T-helper 1 cell (primary cell): ENCODE measurements around the gene NCCRP1.
A peak's percentile ranks its signal among the peaks of the same experiment; 100 is the strongest.
"Not testable (repeated sequence)": the region's sequence is repeated elsewhere in the genome, so short reads cannot be mapped to it uniquely, and the experiment has no call there.

Experiments
- DNase-seq, 5 donors: peaks; one replicate each; pipeline ENCODE4 v3.0.0-alpha.2; 2012 to 2020

Gene NCCRP1

DNA sequence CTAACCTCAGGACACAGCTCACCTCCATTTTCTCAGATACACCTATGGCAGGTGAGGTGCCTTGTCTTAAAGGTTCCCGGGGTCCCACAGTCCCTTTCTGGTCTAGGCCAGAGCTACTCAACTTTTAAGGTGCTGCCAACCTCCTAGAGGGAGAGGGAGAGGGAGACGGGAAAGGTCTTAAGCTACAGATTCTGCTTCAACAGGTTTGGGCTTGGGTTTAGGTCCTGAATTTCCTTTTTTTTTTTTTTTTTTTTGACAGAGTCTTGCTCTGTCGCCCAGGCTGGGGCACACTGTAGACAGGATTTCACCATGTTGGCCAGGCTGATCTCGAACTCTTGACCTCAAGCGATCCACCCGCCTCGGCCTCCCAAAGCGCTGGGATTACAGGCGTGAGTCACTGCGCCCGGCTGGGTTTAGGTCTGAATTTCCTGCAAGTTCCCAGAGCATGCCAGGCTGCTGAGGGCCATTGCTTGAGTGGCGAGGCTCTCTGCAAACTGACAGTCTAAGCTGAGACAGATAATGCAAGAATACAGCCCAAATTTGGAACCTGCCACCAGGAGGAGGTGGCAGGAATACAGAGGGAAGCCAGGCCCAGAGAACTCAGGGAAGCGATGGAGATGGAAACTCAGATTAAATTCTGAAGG, 15.1 kb downstream of the NCCRP1 start:
- DNase-seq: no peak

DNA sequence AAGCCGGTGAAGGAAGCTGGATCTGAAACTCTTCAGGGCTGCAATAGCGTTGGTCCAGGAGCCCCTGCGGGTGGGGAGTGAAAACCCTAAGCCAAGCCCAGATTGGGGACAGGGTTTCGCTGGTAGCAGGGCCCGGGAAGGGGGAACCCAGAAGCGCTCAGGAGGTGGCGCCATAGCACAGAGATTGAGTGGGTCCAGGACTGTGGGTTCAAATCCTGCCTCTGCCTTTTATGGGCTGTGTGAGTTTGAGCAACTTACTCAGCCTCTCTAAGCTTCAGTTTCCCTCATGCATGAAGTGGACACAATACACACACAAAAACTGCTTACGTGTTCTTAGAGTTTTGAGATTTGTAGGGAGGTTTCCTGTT, 15.6 kb downstream of the NCCRP1 start:
- peak in 4 of 5 donors; percentile 32 to 55 (median 42) for DNase-seq

DNA sequence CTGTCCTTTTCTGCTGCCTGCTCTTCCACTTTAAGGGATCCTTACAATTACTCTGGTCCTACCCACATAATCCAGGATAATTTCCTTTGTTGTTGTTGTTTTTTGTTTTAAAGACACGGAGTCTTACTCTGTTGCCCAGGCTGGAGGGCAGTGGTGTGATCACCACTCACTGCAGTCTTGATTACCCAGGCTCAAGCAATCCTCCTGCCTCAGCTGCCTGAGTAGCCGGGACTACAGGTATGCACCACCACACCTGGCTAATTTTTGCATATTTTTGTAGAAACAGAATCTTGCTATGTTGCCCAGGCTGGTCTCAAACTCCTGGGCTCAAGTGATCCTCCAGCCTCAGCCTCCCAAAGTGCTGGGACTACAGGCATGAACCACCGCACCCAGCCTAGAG, 18.6 kb downstream of the NCCRP1 start:
- DNase-seq: not testable (repeated sequence)

DNA sequence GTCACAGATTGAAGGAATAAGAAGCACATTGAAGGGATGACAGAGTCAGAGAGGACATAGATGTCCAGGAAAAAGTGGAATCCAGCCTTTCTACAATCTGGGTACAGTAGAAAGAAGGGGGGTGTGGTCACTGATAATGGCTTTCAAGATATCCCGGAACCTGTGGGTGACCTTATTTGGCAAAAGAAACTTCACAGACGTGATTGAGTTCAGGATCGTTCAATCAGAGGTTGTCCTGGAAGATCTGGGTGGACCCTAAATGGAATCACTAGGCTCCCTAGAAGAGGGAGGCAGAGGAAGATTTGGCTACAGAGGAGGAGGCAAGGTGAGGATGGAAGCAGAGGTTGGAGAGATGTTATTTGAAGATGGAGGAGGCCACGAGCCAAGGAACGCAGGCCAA, 20.3 kb downstream of the NCCRP1 start:
- no peak for DNase-seq

DNA sequence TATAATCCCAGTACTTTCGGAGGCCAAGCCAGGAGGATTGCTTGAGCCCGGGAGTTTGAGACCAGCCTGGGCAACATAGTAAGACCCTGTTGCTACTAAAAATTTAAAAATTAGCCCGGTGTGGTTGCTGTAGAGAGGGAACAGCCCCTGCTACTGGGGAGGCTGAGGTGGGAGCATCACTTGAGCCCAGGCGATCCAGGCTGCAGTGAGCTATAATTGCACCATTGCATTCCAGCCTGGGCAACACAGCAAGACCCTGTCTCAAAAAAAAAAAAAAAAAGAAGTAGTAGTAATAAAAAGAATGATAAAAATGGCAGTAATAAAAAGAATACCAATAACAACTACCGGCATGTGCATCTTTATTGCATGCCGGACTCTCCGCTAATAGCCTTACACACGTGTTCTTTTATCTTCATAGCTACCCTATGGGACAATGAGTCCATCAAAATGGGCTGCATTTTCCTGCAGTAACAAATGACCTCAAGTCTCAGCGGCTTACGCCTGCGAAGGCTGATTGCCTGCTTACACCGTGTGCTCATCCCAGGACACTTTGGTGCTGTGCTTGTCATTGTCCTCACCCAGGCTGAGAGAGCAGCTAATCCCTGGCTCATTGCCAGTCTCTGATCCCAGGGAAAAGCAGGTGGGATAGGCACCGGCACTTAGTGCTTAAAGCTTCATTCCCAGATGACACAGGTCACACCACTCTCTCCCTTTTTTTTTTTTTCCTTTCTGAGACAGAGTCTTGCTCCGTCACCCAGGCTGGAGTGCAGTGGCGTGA, 21.7 kb downstream of the NCCRP1 start:
- DNase-seq: no peak

DNA sequence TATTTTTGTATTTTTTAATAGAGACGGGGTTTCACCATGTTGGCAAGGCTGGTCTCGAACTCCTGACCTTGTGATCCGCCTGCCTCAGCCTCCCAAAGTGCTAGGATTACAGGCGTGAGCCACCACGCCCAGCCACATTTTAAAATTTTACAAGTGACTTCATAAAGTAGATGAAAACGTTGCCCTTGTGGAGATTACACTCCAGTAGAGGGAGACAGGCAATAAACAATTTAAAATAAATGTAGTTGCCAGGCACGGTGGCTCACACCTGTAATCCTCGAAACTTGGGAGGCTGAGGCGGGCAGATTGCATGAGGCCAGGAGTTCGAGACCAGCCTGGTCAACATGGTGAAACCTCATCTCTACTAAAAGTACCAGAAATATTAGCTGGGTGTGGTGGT, 22.3 kb downstream of the NCCRP1 start:
- DNase-seq: not testable (repeated sequence)

DNA sequence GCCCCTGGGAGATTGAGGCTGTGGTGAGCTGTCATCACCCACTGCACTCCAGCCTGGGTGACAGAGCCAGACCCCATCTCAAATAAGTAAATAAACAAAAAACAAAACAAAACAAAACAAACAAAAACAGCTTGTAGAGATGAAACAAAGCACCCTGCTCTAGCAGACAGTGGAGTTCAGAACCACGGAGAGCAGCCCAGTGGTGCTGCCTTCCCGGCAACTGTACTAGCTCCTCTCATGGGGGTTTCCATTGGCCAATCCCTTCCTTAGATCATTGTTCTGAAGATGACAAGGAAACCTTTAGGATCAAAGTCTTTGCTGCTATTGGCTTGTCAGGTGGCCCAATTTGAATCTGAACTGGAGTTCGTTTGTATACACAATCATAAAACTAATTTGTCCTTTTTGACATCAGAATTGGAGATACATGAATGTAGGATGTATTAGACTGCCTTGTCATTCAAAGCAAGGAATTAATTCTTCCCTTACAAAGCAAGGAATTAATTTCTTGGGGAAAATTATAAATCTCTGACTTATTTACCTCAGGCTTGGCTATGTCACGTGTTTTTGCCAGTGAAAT, 27.0 kb downstream of the NCCRP1 start:
- no peak for DNase-seq

DNA sequence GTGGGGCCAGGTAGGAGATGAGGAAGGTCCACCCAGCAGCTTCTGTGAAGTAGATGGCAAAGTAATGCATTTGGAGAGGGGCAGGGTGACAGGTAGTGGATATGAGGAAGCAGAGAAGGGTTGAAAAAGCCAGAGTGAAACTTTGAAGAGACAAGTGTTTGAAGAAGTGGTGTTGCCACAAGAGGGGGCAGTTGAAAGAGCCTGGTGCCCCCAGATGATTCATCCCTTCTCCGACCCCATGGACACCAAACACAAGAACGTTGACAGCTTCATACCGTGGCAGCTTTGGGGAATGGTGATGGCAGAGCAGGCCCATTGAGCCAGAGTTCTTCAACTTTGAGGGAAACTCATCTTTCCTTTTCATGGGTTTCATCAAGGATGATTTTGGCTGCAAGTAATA, 28.1 kb downstream of the NCCRP1 start:
- no peak for DNase-seq

DNA sequence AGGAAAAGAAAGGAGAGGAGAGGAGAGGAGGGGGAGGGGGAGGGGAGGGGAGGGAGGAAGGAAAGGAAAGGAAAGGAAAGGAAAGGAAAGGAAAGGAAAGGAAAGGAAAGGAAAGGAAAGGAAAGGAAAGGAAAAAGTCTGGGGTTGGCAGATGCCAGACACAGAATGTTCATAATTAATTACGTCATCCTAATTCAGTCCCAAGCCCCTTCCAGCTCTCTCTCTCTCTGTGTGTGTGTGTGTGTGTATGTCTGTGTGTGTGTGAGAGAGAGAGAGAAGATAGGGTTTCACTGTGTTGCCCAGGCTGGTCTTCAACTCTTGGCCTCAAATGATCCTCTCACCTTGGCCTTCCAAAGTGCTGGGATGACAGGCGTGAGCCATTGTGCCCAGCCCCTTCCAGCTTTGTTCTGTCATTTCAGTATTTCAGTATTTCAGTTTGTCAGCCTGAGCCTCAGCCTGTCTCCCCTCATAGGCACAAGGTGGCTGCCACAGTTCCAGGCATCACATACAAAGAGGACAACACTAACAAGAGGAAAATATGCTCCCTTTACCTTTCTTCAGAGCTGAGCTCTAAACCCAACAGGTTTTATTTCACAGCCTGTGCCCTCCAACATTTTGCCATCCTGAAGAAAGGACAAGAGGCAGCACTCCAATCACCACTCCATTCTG, 33.5 kb downstream of the NCCRP1 start:
- no peak for DNase-seq

DNA sequence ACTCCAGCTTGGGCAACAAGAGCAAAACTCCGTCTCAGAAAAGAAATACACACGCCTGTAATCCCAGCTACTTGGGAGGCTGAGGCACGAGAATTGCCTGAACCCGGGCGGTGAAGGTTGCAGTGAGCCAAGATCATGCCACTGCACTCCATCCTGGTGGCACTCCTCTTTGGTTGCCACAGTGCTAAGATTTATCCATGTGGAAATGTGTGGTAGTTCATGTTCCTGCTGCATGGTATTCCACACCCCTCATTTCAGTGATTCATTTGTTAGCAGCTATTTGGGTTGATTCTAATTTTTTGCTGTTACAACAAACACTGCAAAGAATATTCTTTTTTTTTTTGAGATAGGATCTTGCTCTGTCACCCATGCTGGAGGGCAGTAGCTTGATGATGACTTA, 35.9 kb downstream of the NCCRP1 start:
- DNase-seq: no peak

DNA sequence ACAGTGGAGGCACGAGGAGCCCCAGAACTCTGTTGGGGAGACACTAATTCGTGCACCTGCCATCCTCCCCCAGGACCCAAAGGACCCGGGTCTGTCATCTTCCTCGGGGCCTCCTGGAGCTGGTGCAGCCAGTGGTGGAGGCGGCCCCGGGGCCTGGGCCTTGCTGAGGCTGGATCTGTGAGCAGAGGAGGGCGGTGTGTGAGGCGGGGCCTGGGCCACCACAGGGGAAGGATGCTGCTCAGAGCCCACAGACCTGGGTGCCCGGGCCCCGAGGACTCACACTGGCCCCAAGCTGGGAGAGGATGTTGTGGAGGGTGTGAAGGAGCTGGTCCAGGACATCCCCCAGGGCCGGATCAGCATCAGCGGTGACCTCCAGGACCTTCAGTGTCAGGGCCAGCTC, 39.8 kb downstream of the NCCRP1 start:
- DNase-seq: peak in 1 of 5 donors; percentile 20

DNA sequence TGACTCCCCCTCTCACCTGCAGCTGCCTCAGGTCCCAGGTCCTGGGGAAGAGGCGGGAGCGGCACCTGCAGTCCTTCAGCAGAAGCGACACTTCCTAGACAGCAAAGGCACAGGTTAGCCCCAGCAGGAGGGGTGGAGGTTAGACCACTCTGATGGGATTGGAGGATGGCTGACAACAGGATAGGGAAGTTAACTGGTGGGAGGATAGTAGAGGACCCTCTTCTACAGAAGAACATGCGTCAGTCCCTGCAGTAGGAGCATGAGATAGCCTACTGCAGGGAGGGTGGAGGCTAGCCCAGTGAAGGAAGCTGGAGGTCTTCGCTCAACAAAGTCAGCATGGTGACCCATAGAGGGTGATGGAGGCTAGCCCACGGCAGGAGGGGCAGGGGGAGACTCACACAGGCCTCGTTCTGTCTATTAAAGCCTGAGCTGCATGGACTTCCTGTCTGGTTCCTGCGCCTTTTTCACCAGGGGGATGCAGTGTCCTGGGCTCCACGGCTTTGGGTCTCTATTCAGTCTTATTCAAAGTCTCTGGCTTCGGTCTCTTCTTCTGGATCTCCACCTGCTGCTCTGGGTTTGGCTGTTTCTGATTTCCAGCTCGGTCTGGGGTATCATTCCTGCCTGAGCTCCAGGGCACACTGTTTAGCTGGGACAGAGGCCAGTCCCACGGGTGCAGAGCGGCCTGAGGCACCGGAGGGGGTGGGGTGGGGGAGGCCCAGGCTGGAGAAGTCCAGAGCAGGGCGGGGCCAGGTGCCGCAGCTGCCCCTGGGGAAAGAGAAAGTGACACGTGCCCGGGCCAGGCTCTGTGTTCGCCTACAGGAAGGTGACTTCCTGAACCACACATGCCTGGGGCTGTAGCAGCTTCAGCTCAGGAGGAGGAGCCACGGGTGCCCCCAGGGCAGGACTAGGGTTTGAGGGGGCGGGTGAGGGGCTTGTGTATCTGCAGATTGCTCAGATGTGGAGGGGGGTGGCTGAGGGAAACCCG, 40.7 kb downstream of the NCCRP1 start:
- DNase-seq: peak in 4 of 5 donors; percentile 11 to 31 (median 24)

DNA sequence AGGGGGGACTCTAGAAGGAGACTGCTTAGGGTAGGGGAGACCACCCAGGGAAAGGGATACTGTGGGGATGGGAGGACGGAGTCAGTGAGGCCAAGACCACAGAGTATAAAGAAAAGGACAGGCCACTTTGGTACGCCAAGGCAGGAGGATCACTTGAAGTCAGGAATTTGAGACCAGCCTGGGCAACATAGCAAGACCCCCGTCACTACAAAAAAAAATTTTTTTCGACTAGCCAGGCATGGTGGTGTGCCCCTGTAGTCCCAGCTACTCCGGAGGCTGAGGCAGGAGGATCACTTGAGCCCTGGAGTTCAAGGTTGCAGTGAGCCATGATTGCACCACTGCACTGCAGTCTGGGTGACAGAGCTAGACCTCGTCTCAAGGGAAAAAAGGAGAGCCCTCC, 41.4 kb downstream of the NCCRP1 start:
- DNase-seq: no peak

DNA sequence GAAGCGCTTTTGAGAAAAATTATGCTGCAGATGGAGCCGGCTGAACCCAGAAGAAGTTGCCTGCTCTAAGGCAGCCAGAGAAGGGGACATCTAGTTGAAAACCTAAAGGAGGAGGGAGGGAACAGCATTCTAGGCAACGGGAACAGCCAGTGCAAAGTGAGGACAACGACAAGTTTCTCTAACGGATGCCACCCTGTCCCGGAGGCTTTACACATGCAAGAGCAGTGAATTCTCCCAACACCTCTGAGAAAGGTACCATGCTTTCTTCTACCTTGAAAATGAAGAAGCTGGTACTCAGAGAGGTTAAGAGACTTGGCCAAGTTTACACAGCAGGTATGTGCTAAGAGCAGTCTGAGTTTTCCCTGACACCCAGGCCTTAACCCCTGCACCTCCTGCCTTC, 42.2 kb downstream of the NCCRP1 start:
- no peak for DNase-seq

DNA sequence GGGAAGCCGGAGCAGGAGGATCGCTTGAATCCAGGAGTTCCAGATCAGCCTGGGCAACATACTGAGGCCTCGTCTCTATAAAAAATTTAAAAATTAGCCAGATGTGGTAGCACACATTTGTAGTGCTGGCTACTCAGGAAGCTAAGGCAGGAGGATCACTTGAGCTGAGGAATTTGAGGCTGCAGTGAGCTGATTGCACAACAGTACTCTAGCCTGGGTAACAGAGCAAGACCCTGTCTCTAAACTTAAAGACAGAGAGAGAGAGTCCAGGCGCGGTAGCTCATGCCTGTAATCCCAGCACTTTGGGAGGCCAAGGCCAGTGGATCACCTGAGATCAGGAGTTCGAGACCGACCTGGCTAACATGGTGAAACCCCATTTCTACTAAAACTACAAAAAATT, 43.7 kb downstream of the NCCRP1 start:
- no peak for DNase-seq

DNA sequence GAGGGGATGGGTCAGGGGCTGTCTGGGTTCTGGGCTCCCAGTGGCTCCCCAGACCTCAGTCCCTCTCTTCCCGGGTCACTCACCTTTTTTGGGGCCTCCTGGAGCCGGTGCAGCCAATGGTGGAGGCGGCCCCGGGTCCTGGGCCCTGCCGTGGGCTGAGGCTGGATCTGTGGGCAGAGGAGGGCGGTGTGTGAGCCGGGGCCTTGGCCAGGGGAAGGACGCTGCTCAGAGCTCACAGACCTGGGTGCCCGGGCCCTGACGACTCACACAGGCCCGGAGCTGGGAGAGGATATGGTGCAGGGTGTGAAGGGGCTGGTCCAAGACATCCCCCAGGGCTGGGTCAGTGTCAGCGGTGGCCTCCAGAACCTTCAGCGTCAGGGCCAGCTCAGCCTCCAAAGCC, 47.0 kb downstream of the NCCRP1 start:
- not testable (repeated sequence) for DNase-seq

DNA sequence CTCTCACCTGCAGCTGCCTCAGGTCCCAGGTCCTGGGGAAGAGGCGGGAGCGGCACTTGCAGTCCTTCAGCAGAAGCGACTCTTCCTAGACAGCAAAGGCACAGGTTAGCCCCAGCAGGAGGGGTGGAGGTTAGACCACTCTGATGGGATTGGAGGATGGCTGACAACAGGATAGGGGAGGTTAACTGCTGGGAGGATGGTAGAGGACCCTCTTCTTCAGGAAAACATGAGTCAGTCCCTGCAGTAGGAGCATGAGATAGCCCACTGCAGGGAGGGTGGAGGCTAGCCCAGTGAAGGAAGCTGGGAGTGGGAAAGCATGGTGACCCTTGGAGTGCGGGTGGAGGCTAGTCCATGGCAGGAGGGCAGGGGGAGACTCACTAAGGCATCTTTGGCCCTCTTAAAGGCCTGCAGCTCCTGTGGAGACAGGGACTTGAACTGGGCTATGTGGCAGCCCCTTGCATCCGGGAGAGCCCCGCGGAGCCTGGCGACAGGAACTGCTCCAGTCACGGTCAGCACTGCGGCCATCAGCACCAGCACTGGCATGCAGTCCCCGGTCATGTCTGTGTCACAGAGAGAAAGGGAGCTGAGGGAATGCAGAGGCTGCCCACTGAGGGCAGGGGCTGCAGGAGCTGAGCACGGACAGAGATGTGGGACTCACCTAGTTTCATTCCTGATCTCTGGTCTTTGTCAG, 47.8 kb downstream of the NCCRP1 start, which contains the start of gene IFNL3:
Gene IFNL3, minus strand, starts transcription at position 597 of the 691 bp plus-strand sequence. Its CDS starts 39 bp downstream, at position 558.
- DNase-seq: not testable (repeated sequence)

DNA sequence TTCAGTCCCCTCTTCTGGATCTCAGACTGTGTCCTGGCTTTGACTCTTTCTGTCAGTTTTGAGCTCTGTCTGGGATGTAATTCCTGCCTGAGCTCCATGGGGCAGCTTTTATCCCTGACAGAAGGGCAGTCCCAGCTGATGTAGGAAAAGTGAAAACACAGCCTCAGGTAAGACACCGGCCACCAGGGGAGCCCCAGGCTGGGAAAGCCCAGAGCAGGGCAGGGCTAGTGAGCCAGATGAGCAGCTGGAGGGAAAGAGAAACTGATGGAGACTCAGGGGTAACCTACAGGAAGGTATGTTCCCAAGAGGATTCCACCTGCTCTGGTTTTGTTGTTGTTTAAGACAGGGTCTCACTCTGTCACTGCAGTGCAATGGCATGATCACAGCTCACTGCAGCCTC, 48.4 kb downstream of the NCCRP1 start:
- not testable (repeated sequence) for DNase-seq

DNA sequence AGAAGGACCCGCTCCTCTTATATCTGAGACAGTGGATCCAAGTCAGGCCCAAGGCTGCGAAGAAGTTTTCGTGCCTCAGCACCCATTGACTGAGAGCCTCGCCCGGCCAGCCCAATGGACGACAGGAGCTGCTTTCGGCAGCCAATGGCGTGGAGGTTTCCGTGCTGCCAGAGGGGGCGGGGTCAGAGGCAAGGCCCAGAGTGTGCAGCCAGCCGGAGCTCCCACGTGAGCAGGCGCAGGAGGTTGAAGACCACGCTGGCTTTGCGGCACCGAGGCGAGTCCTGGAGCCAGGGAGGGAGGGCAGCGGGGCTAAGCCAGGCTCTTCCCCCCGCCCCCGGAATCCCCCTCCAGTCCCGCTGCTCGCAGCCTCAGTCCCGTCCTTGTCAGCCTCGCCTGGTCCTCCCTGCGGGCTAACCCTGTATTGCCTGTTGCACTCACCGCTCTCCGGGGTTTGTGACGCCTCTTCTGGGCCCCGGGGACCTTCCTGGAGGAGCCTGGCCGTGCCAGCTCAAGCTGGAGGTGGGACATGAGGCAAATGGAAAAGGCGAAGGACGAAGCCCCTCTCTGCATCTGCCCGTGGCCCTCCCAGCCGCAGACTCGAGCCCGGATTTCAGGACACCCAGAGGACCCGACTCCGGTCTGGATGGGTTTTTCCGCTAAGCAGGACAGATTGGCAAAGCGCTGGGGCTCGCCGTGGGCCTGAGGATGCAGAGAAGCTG, 50.3 kb downstream of the NCCRP1 start:
- DNase-seq: peak in 1 of 5 donors; percentile 23
